HEK293 (cell line): ENCODE measurements around the gene MOGAT3.

Source experiments
- BCL11B ChIP-seq: fragments of 450-650 bp; formaldehyde crosslinking; IDR thresholded peaks from 2 replicates; pipeline ENCODE4 v1.5.1; 2016; ENCODE audit warnings: low read depth, missing biosample characterization, missing genetic modification characterization
- ELK4 ChIP-seq: IDR thresholded peaks from 2 replicates; pipeline ENCODE4 v1.6.1; 2011; ENCODE audit warnings: mild to moderate bottlenecking, low read depth, low read length, borderline replicate concordance
- KLF7 ChIP-seq: fragments of 450-650 bp; formaldehyde crosslinking; IDR thresholded peaks from 2 replicates; pipeline ENCODE4 v1.5.1; 2016; ENCODE audit warnings: missing biosample characterization, missing genetic modification characterization, borderline replicate concordance
- MEIS1 ChIP-seq: sonication (generic); formaldehyde crosslinking; IDR thresholded peaks from 2 replicates; pipeline ENCODE4 v1.8.1; 2022; ENCODE audit warnings: missing genetic modification reagents, mild to moderate bottlenecking, borderline replicate concordance
- SETDB1 ChIP-seq: IDR thresholded peaks from one replicate; pipeline ENCODE4 v1.6.1; 2017; ENCODE audit warnings: mild to moderate bottlenecking, low read length, moderate library complexity, mixed read lengths; ENCODE audit not compliant: insufficient read length
- SP2 ChIP-seq: fragments of 450-650 bp; formaldehyde crosslinking; IDR thresholded peaks from 2 replicates; pipeline ENCODE4 v1.5.1; 2016; ENCODE audit warnings: missing biosample characterization, missing genetic modification characterization
- ZBTB20 ChIP-seq: fragments of 450-650 bp; formaldehyde crosslinking; IDR thresholded peaks from 2 replicates; pipeline ENCODE4 v1.5.1; 2016; ENCODE audit warnings: missing biosample characterization, missing genetic modification characterization
- ZBTB49 ChIP-seq: fragments of 450-650 bp; formaldehyde crosslinking; IDR thresholded peaks from 2 replicates; pipeline ENCODE4 v1.5.1; 2016; ENCODE audit warnings: missing biosample characterization, missing genetic modification characterization, low read depth
- ZFP3 ChIP-seq: fragments of 450-650 bp; formaldehyde crosslinking; IDR thresholded peaks from 2 replicates; pipeline ENCODE4 v1.5.1; 2016; ENCODE audit warnings: low read depth, missing biosample characterization, missing genetic modification characterization
- ZNF184 ChIP-seq: fragments of 450-650 bp; IDR thresholded peaks from 2 replicates; pipeline ENCODE4 v1.5.1; 2018; ENCODE audit warnings: missing biosample characterization, mild to moderate bottlenecking, missing genetic modification characterization
- ZNF2 ChIP-seq: fragments of 450-650 bp; formaldehyde crosslinking; IDR thresholded peaks from 2 replicates; pipeline ENCODE4 v1.5.1; 2016; ENCODE audit warnings: missing biosample characterization, missing genetic modification characterization
- ZNF248 ChIP-seq: fragments of 450-650 bp; formaldehyde crosslinking; IDR thresholded peaks from 2 replicates; pipeline ENCODE4 v1.5.1; 2017; ENCODE audit warnings: missing biosample characterization, missing genetic modification characterization
- ZNF266 ChIP-seq: fragments of 450-650 bp; formaldehyde crosslinking; IDR thresholded peaks from 2 replicates; pipeline ENCODE4 v1.5.1; 2016; ENCODE audit warnings: missing biosample characterization, missing genetic modification characterization, low read depth
- ZNF280C ChIP-seq: fragments of 450-650 bp; formaldehyde crosslinking; IDR thresholded peaks from 2 replicates; pipeline ENCODE4 v1.5.1; 2016; ENCODE audit warnings: missing biosample characterization, missing genetic modification characterization
- ZNF280D ChIP-seq: fragments of 450-650 bp; formaldehyde crosslinking; IDR thresholded peaks from 2 replicates; pipeline ENCODE4 v1.5.1; 2016; ENCODE audit warnings: missing biosample characterization, missing genetic modification characterization
- ZNF354C ChIP-seq: fragments of 450-650 bp; formaldehyde crosslinking; IDR thresholded peaks from 2 replicates; pipeline ENCODE4 v1.5.1; 2016; ENCODE audit warnings: missing biosample characterization, missing genetic modification characterization, low read depth, borderline replicate concordance
- ZNF366 ChIP-seq: fragments of 450-650 bp; formaldehyde crosslinking; conservative IDR thresholded peaks from 2 replicates; pipeline ENCODE4 v1.5.1; 2016; ENCODE audit warnings: missing biosample characterization, missing genetic modification characterization
- ZNF394 ChIP-seq: fragments of 450-650 bp; formaldehyde crosslinking; IDR thresholded peaks from 2 replicates; pipeline ENCODE4 v1.5.1; 2016; ENCODE audit warnings: missing biosample characterization, missing genetic modification characterization, mild to moderate bottlenecking, moderate library complexity, borderline replicate concordance
- ZNF449 ChIP-seq: fragments of 450-650 bp; formaldehyde crosslinking; IDR thresholded peaks from 2 replicates; pipeline ENCODE4 v1.5.1; 2017; ENCODE audit warnings: missing biosample characterization, mild to moderate bottlenecking, missing genetic modification characterization, moderate library complexity
- ZNF501 ChIP-seq: fragments of 450-650 bp; formaldehyde crosslinking; IDR thresholded peaks from 2 replicates; pipeline ENCODE4 v1.5.1; 2016; ENCODE audit warnings: missing biosample characterization, missing genetic modification characterization
- ZNF596 ChIP-seq: fragments of 450-650 bp; IDR thresholded peaks from 2 replicates; pipeline ENCODE4 v1.5.0; 2018; ENCODE audit warnings: missing biosample characterization, mild to moderate bottlenecking, missing genetic modification characterization, moderate library complexity
- ZNF623 ChIP-seq: fragments of 450-650 bp; formaldehyde crosslinking; IDR thresholded peaks from 2 replicates; pipeline ENCODE4 v1.5.1; 2016; ENCODE audit warnings: missing biosample characterization, missing genetic modification characterization
- ZNF701 ChIP-seq: fragments of 450-650 bp; formaldehyde crosslinking; IDR thresholded peaks from 2 replicates; pipeline ENCODE4 v1.5.1; 2016; ENCODE audit warnings: missing biosample characterization, missing genetic modification characterization
- ZNF830 ChIP-seq: fragments of 450-650 bp; IDR thresholded peaks from 2 replicates; pipeline ENCODE4 v1.5.0; 2018; ENCODE audit warnings: missing biosample characterization, missing genetic modification characterization, low read depth, mild to moderate bottlenecking, moderate library complexity
- ZNF843 ChIP-seq: fragments of 450-650 bp; formaldehyde crosslinking; IDR thresholded peaks from 2 replicates; pipeline ENCODE4 v1.5.1; 2016; ENCODE audit warnings: missing biosample characterization, missing genetic modification characterization
- ZXDB ChIP-seq: fragments of 450-650 bp; formaldehyde crosslinking; IDR thresholded peaks from 2 replicates; pipeline ENCODE4 v1.5.1; 2016; ENCODE audit warnings: missing biosample characterization, missing genetic modification characterization
- TF ChIP-seq, protein P1 (sequence below): fragments of 450-650 bp; formaldehyde crosslinking; IDR thresholded peaks from 2 replicates; pipeline ENCODE4 v1.5.1; 2017; ENCODE audit warnings: missing biosample characterization, missing genetic modification characterization

MOGAT3 gene

GRCh38 chr7:101166909-101167644 is 33.8 kb downstream of the MOGAT3 start (continued):
- no peak for TF ChIP-seq ZNF280C (tag by site-specific recombination)
- no peak for TF ChIP-seq ELK4
- TF ChIP-seq SETDB1: no peak
- no peak for TF ChIP-seq ZNF701 (tag by site-specific recombination)
- no peak for TF ChIP-seq ZNF449 (tag by site-specific recombination)
- TF ChIP-seq ZNF184 (tag by site-specific recombination): no peak
- no peak for TF ChIP-seq ZNF248
- no peak for TF ChIP-seq ZBTB20 (tag by site-specific recombination)
- no peak for TF ChIP-seq ZNF843 (tag by site-specific recombination)
- TF ChIP-seq BCL11B (tag by site-specific recombination): no peak
- no peak for TF ChIP-seq ZNF266
- TF ChIP-seq ZNF501 (tag by site-specific recombination): no peak
- no peak for TF ChIP-seq ZNF354C (tag by site-specific recombination)
- TF ChIP-seq MEIS1 (CRISPR knock-in tag): no peak
- peak; percentile 34 for TF ChIP-seq SP2 (tag by site-specific recombination)
- TF ChIP-seq ZFP3 (tag by site-specific recombination): no peak
- TF ChIP-seq, protein P1, sequence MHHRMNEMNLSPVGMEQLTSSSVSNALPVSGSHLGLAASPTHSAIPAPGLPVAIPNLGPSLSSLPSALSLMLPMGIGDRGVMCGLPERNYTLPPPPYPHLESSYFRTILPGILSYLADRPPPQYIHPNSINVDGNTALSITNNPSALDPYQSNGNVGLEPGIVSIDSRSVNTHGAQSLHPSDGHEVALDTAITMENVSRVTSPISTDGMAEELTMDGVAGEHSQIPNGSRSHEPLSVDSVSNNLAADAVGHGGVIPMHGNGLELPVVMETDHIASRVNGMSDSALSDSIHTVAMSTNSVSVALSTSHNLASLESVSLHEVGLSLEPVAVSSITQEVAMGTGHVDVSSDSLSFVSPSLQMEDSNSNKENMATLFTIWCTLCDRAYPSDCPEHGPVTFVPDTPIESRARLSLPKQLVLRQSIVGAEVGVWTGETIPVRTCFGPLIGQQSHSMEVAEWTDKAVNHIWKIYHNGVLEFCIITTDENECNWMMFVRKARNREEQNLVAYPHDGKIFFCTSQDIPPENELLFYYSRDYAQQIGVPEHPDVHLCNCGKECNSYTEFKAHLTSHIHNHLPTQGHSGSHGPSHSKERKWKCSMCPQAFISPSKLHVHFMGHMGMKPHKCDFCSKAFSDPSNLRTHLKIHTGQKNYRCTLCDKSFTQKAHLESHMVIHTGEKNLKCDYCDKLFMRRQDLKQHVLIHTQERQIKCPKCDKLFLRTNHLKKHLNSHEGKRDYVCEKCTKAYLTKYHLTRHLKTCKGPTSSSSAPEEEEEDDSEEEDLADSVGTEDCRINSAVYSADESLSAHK (tag by site-specific recombination): no peak
- TF ChIP-seq ZXDB (tag by site-specific recombination): 0 out of 2 replicates have a peak, but pooled peaks have one; percentile 6
- TF ChIP-seq ZNF280D: no peak
- no peak for TF ChIP-seq ZNF830 (tag by site-specific recombination)
- TF ChIP-seq ZBTB49: no peak
- TF ChIP-seq ZNF623 (tag by site-specific recombination): no peak
- TF ChIP-seq ZNF394 (tag by site-specific recombination): no peak
- TF ChIP-seq ZNF2 (tag by site-specific recombination): no peak
- TF ChIP-seq KLF7 (tag by site-specific recombination): no peak
- peak; percentile 94 for TF ChIP-seq ZNF366
- TF ChIP-seq ZNF596 (tag by site-specific recombination): peak; percentile 7; the same call in 1 of the 2 replicates
